Psoas muscle (tissue), 8 donors: ENCODE results near the gene CHIA. TPM values are rescaled to one million over a fixed set of nuclear protein-coding genes. Genes with fewer than 3 reads are reported as not detected.
"Not testable (repeated sequence)": the region's sequence is repeated elsewhere in the genome, so short reads cannot be mapped to it uniquely, and the experiment has no call there.

ENCODE experiments used
- ATAC-seq, 4 donors: fragments of 200-7000 bp; cut with Tn5 transposase; one replicate each; pipeline ENCODE4 v1.9.1; 2020; ENCODE audit warnings: moderate library complexity in 3 of 4, mild to moderate bottlenecking in 2 of 4
- DNase-seq, 2 donors: peaks; one replicate each; pipeline ENCODE4 v3.0.0-alpha.2; 2020
- H3K27ac ChIP-seq: fragments of 200-600 bp; one replicate; pipeline ENCODE4 v1.8.0; 2022
- H3K27me3 ChIP-seq, 3 donors: fragments of 200-600 bp in 1 of 3; one replicate each; pipeline versions ENCODE4 v1.6.1 to v1.8.0; 2013 to 2022; ENCODE audit warnings: low read length in 2 of 3, mild to moderate bottlenecking in 2 of 3, moderate library complexity in 1 of 3; ENCODE audit not compliant: insufficient read depth in 3 of 3
- H3K36me3 ChIP-seq, 2 donors: fragments of 200-600 bp in 1 of 2; one replicate each; pipeline versions ENCODE4 v1.6.1 to v1.8.0; 2013 to 2022; ENCODE audit warnings: low read depth in 1 of 2, mild to moderate bottlenecking in 1 of 2, moderate library complexity in 1 of 2; ENCODE audit not compliant: insufficient read depth in 1 of 2
- H3K4me1 ChIP-seq: fragments of 200-600 bp; one replicate; pipeline ENCODE4 v1.8.0; 2022
- H3K4me3 ChIP-seq: fragments of 200-600 bp; one replicate; pipeline ENCODE4 v1.8.0; 2022; ENCODE audit warnings: mild to moderate bottlenecking
- H3K9me3 ChIP-seq: fragments of 200-600 bp; one replicate; pipeline ENCODE4 v1.8.0; 2022
- CTCF ChIP-seq: fragments of 200-600 bp; IDR thresholded peaks from one replicate; pipeline ENCODE4 v1.8.0; 2022; ENCODE audit warnings: antibody characterized with exemption
- WGBS, 3 donors: extraction: QIAGEN DNeasy Blood & Tissue Kit; methylation state at CpG; one replicate each; pipeline versions ENCODE4 v1.1.6 to v1.1.7; 2013; 5-methylcytosine and 5-hydroxymethylcytosine counted together
- intact Hi-C, 2 donors: fragments of 100-400 bp; cut with DNase I; formaldehyde crosslinking; loops; one replicate each; pipeline versions ENCODE4 v1.11.0 to v1.14.2; 2022
- polyA plus RNA-seq, 3 donors: library from polyadenylated mRNA; stranded (reverse); fragments of 200-250 nt; gene quantifications; one replicate each; pipeline ENCODE4 v1.2.3, GENCODE V29; 2013
- total RNA-seq, 4 donors: library from RNA; stranded (reverse); fragmentation: NEBNext Ultra II Directional in 2 of 4; extraction: Animal tissue kit (Norgen Biotek cat#: 25700) in 2 of 4; gene quantifications; one replicate each; pipeline versions ENCODE4 v1.2.1 to v1.2.4, GENCODE V29; 2021 to 2023
- donor health status: healthy with polysubstance abuse.
- donor health status: DM: no; HTN: no; CAD: no; lungs with moderate emphysema.
- donor health status: Bipolar disorder and iron deficiency.
- donor health status: healthy.
- donor health status: DM: yes; HTN: yes; CAD: no.
- donor health status: DM: no; HTN: no; CAD: no.
- donor health status: DM: no; HTN: no; CAD: no.
- donor health status: DM: yes; HTN: yes; CAD: no.

CHIA gene
- total and polyA plus RNA-seq, 7 donors = 0.04 to 0.27 TPM; not detected in 5

- TF ChIP-seq CTCF = no peak
- WGBS, 3 donors = 32 to 43% (median 34%) methylated on average over 6 of the region's 6 CpGs
- H3K4me3 ChIP-seq = peak overlapping the region; percentile 67
- no peaks in the 10 kb centered on the region for H3K27me3 ChIP-seq
- DNase-seq (no peak), ATAC-seq (no peak)
- intact Hi-C loops = no loop called here
- no peaks in the 10 kb centered on the region for H3K4me1 ChIP-seq
- no peaks in the 10 kb centered on the region for H3K36me3 ChIP-seq
- H3K9me3 ChIP-seq = no peaks in the 10 kb centered on the region
- H3K27ac ChIP-seq = no peak overlapping the region
Observed at GRCh38 chr1:111347026-111347425, 56.4 kb downstream of the CHIA start.

GRCh38 chr1:111351700-111352099 lies 61.0 kb downstream of the CHIA start:
- intact Hi-C loops = no loop called here
- no peak for TF ChIP-seq CTCF
- ATAC-seq (no peak), DNase-seq (no peak)
- Histone ChIP-seq H3K27me3 (no peaks in the 10 kb centered on the region), H3K4me3 (no peak overlapping the region), H3K9me3 (no peaks in the 10 kb centered on the region), H3K27ac (no peak overlapping the region), H3K36me3 (no peaks in the 10 kb centered on the region), H3K4me1 (no peaks in the 10 kb centered on the region)

- H3K4me3 ChIP-seq = no peak overlapping the region
- no peaks in the 10 kb centered on the region for H3K36me3 ChIP-seq
- no peaks in the 10 kb centered on the region for H3K4me1 ChIP-seq
- H3K27ac ChIP-seq = no peak overlapping the region
- intact Hi-C loops = no loop called here
- H3K27me3 ChIP-seq = no peaks in the 10 kb centered on the region
- no peak for ATAC-seq
- no peak for TF ChIP-seq CTCF
- H3K9me3 ChIP-seq = no peaks in the 10 kb centered on the region
- DNase-seq = no peak
Observed at GRCh38 chr1:111354584-111354983, 63.9 kb downstream of the CHIA start.

- H3K9me3 ChIP-seq = no peaks in the 10 kb centered on the region
- no peaks in the 10 kb centered on the region for H3K4me1 ChIP-seq
- TF ChIP-seq CTCF = no peak
- no peak for ATAC-seq
- no peaks in the 10 kb centered on the region for H3K27me3 ChIP-seq
- H3K36me3 ChIP-seq = no peaks in the 10 kb centered on the region
- intact Hi-C loops = no loop called here
- 92 to 99% (median 93%) methylated on average over 2 of the region's 2 CpGs for WGBS, 3 donors
- H3K27ac ChIP-seq = no peak overlapping the region
- H3K4me3 ChIP-seq = no peak overlapping the region
- no peak for DNase-seq
Observed at GRCh38 chr1:111358964-111359363, 68.3 kb downstream of the CHIA start.

- H3K27me3 ChIP-seq = no peaks in the 10 kb centered on the region
- no peak overlapping the region for H3K27ac ChIP-seq
- TF ChIP-seq CTCF = no peak
- WGBS, 3 donors = 93 to 95% (median 94%) methylated on average over 3 of the region's 3 CpGs
- ATAC-seq (no peak), DNase-seq (no peak)
- no peak overlapping the region for H3K4me3 ChIP-seq
- H3K36me3 ChIP-seq = no peaks in the 10 kb centered on the region
- no peaks in the 10 kb centered on the region for H3K9me3 ChIP-seq
- no peaks in the 10 kb centered on the region for H3K4me1 ChIP-seq
- intact Hi-C loops = no loop called here
Observed at GRCh38 chr1:111359376-111359775, 68.7 kb downstream of the CHIA start.

- DNase-seq, H3K27ac ChIP-seq, H3K36me3 ChIP-seq, H3K4me3 ChIP-seq, intact Hi-C loops, H3K9me3 ChIP-seq, H3K4me1 ChIP-seq, H3K27me3 ChIP-seq, ATAC-seq: not testable (repeated sequence)
- WGBS, 3 donors = 13 to 46% (median 45%) methylated on average over 2 to 4 of the region's 4 CpGs
Observed at GRCh38 chr1:111360257-111360656, 69.6 kb downstream of the CHIA start.
